ELF-1 (cell line): Measurements from ENCODE around the gene FLYWCH2.
A peak's percentile ranks its signal among the peaks of the same experiment; 100 is the strongest.

ENCODE experiments used
- DNase-seq: peaks from one replicate; pipeline ENCODE4 v3.0.0-alpha.2; 2016; ENCODE audit warnings: low read depth, low spot score

Gene FLYWCH2

DNA sequence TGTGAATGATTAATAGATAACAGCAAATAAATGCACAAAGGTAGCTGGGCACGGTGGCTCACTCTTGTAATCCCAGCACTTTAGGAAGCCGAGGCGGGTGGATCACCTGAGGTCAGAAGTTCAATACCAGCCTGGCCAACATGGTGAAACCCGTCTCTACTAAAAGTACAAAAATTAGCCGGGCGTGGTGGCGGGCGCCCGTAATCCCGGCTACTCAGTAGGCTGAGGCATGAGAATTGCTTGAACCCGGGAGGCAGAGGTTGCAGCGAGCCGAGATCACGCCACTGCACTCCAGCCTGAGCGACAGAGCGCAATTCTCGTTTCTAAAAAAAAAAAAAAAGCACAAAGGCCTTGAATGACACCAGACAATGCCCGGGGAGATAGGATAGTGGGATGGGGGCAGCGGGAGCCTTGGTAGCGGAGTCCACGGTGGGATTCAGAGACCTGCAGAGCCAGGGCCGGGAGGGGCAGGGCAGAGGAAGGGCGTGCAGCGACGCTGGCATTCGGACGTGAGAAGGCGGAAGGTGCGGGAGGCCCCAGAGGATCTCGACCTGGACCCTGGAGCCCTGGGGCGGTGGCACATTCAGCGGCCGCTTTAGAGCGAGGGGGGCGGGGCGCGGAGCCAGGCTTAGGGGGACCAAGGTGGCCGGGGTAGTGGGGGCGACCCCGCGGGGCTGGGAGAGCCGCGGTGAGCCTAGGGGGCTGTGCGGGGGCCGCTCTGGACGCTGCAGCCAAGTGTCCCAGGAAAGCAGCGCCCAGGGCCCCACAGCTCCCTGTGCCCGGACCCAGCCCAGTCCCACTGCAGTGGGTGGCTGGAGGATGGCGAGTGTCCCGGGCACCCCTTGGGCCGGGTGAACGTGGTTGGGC lies 999 bp upstream of the FLYWCH2 start:
- peak; percentile 50 for DNase-seq

DNA sequence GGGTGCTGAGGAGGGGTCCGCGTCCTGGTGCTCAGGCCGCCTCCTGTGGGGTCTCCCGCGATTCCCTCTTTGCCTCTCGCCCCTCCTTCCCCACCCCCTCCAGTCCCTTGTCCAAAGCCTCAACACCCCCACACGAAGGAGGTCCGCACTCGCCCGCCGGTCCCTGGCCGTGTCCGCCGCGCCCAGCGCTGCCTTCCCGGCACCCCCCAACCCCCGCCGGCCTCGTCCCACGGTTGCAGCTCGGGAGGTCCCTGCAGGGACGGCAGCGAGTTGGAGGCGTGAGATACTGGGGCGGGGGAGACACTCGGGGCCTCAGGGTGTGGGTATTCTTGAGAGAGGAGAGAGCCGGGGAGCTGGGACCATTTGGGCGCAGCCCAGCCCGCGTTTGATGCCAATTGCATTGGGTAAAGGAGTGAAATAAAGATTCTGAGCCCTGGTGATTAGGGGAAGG lies 468 bp downstream of the FLYWCH2 start:
- no peak for DNase-seq

DNA sequence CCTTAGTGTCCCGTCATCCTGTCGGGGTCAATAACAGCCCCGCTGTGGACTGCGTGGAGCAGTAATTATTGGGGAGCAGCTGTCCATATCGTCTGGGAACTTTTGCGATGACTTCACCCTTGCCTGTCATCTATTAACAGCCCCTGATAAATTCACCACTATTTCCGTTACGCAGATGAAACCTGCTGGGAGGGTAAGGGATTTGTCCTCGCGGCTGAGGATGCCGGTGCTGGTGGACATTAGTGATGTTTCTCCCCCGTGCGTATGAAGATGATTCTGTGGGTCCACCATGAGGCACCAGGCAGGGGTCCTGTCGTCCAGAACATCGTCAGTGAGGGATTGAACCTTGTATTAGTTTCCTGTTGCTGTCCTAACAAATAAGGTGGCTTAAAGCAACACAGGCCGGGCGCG lies 1.0 kb downstream of the FLYWCH2 start:
- DNase-seq: no peak

DNA sequence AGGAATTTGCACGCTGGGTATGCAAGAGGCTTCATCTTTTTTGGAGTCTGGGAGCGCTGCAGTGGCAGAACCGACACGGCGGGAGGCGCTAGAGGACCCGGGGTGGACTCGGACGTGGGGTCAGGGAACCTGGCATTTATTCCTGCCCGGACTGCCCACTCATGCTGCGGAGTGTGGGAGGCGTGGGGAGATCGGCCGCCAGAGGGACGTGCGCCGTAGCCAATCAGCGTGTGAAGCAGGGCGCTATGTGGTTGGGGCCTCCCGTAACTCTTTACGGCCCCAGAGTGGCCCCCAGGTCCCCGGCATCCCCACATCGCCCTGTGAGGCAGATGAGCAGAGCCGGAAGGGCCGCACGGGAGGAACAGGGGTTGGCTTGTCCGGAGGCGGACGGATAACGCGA lies 11.2 kb downstream of the FLYWCH2 start:
- DNase-seq: no peak

DNA sequence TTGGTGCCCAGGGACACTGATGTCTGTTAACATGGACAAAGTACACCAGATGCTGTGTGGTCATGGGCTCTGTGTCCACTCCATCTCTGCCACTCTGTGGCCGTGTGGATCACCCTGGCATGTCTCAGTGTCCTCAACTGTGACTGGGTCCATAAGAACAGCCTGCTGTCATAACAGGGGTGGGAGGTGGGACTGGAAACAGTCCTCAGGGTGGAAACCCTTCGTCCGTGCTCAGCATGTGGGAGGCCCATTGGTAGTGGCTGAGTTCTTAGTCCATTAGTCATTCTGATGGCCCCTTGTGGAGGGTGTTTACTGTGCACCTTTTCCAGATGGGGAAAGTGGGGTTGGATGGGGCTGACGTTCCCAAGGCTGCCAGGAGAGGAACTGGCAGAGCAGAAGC lies 12.8 kb downstream of the FLYWCH2 start:
- no peak for DNase-seq

DNA sequence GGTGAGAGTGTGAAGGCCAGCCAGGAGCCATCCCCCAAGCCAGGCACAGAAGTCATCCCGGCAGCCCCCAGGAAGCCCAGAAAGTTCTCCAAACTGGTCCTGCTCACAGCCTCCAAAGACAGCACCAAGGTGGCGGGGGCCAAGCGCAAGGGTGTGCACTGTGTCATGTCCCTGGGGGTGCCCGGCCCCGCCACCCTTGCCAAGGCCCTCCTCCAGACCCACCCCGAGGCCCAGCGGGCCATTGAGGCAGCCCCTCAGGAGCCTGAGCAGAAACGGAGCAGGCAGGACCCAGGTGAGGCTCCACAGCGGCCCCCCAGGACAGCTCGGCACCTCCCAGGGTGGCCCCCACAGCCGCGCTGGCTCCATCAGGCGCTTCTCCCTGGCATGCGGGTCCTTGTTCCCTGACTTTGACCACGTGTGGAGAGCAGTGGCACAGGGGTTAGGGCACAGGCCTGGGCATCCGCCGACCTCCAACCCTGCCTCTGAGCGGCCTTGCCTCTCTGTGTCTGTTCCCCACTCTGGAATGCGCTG lies 13.5 kb downstream of the FLYWCH2 start:
- DNase-seq: no peak

DNA sequence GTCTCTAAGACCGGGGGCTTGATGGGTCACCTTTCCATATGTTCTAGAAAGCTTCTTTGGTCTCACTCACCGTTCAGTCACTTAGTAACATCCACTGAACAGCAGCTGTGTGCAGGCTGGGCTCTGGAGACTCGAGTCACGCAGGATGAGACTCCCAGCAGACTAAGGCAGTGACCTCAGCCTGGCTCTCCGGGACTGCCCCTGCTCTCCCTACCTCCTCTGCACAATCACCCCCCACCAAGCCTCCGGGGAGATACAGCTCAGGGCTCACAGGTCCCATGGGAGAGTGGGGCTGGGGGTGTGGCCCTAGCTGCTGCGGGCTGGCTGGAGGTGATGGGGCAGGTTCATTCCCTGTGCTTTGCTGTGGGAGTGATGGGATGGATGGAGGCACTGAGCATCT lies 14.1 kb downstream of the FLYWCH2 start:
- no peak for DNase-seq

DNA sequence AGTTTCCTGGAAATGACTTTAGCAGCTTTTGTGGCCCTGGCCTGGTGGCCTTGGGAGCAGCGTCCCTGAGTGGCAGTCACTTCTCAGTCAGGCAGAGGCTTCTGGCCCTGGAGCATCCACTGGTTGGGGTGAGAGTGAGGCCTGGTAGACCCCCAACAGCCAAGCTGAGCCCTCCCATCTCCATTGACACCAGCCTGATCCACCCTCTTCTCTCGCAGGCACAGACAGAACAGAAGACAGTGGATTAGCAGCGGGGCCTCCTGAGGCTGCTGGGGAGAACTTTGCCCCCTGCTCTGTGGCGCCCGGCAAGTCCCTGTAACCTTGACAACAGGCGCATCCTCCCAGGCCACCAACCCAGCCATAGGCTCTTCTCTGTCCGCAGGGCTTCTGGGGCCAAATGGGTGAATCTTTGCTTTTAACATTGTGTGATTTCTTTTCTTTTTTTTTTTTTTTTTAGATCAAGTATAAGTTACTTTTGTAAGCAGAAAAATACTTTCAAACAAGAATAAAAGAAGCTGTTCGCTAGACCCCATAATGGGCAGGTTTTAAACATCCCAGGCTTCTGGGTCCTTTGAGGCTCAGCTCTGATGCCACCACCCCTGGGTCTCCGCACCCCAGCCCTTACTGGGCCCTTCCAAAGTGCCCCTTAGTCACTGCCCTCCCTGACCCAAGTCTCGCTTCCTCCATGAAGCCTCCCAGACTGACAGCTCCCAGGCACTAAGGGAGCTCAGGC lies 16.0 kb downstream of the FLYWCH2 start:
- no peak for DNase-seq

DNA sequence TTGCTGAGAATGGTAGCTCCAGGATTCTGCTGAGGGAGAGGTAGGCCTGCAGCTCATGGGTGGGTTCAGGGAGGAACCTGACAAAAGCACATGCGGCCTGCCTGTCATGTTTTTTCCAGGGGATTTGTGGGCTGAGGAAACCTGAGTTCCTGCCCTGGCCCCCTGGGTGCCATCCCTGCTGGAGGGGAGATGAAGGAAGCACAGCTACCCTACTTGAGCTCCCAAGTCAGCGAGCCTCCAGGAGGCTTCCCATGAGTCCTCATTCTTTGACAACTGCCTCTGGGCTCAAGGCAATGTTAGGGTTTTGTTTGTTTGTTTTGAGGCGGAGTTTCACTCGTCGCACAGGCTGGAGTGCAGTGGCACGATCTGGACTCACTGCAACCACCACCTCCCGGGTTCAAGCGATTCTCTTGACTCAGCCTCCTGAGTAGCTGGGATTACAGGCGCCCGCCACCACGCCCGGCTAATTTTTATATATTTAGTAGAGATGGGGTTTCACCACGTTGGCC lies 16.6 kb downstream of the FLYWCH2 start:
- DNase-seq: no peak

DNA sequence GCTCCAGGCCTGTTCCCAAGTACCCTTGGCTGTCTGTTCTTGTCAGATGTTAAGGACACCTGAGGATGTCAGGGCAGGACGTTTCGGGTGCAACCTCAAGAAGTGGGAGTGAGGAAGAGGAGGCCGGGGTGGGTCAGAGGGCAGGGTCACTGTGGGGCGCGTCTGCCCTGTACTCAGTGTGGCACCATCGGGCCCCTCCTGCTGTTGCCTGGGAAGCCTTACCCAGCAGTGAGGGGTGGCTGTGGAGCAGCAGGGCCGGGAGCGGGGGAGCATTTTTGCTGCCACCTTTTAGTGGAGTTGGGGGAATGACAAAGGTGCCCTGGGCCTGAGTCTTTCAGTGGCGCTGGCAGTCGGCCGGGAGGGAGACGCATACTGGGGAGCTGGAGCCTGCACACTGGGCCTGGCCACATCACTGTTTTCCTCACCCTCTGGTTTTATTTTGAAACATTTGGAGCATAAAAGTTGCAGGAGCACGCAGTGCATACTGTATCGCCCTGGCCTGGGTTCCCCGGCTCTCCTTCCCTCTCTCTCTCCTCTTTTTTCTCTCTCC lies 17.6 kb downstream of the FLYWCH2 start:
- no peak for DNase-seq

DNA sequence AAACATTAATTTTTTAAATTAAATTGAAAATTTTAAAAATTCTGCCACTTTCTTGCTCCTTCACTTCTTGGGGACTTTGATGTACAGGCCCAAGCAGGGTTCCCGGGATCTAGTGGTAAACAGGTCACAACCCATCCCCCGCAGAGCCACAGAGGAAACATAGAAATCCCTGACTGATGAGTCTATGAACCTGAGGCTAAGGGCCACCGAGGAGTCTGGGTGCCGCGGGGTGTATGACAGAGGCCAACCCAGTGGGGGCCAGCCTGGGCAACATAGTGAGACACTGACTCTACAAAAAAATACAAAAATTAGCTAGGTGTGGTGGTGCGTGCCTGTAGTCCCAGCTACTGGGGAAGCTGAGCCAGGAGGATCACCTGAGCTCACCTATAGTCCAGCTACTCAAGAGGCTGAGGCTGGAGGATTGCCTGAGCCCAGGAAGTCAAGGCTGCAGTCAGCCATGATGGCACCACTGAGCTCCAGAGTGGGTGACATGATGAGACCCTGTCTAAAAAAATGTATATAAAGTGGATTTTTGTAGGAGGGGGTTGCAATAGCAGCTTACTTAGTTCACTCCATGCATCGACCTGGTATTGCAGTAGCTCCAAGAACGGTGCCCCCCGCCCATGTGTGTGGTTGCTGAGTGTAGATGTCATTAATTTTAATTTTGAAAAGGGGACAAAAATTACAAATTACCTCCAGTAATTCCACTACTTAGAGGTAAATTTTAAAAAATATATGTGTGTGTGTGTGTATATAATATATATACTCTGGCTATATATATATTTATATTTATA lies 19.5 kb downstream of the FLYWCH2 start:
- DNase-seq: no peak

DNA sequence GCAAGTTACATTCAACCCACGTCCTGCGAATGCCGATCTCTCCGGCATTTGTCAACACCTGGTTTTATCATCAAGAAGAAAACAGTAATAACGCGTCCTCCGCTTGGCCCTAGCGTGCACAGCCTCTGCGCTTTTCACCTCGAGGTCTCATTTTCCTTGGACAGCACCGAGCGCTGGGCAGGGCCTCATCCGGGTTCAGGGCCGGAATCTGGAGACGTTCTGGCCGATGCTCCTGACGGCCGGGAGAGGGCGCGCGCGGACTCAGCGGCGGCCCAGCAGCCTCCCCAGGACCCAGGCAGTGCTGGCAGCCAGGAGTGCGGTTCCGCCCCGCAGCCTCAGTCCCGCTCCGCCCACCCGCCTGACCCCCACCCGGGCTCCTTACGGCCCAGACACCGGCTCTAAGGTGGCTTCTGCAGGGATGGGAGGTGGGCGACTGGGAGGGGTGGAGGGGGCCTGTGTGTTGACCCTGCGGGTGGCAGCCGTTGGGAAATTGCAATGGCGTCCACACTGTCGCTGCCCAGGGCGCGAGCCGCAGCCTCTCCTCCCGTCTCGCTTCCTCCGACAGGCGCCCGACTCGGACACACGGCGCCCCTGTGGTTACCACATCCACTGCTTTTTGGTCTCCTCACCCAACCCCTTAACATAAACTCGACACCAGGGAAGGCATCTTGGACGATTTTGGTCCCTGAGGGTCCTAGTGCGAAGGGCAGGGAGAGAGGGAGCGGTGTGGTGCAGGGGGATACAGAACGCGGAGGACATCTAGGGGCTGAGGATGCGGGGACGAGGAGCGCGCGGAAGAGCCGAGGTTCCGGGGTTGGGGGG lies 21.3 kb downstream of the FLYWCH2 start:
- peak; percentile 97 for DNase-seq

DNA sequence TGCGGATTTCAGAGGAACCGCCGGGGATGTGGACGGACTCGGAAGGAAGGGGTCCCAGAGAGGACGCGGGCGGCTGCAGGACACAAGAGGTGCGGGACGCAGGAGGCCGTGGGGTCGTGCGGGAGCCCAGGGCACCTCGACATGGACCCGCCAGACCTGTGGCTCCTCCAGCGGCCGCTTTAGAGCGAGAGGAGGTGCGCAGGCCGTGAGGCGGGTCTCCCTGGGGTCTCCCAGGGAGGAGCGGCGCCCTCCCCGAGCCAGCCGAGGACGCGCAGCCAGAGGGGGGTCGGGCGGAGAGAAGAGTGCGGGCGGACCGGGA lies 21.9 kb downstream of the FLYWCH2 start:
- DNase-seq: no peak

DNA sequence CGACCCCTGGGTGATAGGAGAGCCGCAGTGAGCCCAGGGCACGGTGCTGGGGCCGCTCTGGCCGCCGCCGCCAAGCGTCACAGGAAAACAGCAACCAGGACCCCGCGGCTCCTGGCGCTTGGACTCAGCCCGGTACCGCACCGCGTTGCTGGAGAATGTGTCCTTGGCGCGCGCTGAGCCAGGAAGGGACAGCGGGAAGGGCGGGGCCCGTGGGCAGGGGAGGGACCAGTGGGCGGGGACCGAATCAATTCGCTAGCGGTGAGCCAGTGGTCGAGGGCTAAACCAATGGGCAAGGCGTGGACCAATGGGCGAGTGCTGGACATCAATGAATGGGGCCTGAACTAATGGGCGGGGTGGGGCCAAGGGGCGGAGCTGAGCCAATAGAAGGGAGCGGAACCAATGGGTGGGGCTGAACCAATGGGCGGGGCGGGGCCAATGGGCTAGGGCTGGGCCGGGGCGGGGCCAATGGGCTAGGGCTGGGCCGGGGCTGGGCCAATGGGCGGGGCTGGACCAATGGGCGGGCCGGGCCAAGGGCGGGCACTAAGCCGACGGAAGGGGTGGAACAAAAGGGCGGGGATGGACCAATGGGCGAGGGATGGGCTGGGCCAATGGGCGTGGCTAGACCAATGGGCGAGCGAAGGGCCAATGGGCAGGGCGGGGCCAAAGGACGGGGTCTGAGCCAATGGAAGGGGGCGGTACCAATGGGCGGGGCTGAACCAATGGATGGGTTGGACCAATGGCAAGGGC lies 22.4 kb downstream of the FLYWCH2 start:
- DNase-seq: peak; percentile 97

DNA sequence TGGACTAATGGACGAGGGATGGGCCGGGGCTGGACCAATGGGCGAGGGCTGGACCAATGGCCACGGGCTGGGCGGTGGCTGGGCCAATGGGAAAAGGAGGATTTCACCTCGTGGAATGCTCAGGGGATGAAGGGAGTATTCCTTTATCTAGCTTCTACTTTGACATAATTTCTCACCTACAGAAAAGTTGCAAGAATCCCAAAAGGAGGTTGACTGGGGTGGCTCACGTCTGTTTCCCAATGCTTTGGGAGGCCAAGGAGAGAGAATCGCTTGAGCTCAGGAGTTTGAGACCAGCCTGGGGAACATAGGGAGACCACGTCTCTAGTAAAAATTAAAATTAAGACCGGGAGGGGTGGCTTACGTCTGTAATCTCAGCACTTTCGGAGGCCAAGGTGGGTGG lies 23.0 kb downstream of the FLYWCH2 start:
- no peak for DNase-seq

DNA sequence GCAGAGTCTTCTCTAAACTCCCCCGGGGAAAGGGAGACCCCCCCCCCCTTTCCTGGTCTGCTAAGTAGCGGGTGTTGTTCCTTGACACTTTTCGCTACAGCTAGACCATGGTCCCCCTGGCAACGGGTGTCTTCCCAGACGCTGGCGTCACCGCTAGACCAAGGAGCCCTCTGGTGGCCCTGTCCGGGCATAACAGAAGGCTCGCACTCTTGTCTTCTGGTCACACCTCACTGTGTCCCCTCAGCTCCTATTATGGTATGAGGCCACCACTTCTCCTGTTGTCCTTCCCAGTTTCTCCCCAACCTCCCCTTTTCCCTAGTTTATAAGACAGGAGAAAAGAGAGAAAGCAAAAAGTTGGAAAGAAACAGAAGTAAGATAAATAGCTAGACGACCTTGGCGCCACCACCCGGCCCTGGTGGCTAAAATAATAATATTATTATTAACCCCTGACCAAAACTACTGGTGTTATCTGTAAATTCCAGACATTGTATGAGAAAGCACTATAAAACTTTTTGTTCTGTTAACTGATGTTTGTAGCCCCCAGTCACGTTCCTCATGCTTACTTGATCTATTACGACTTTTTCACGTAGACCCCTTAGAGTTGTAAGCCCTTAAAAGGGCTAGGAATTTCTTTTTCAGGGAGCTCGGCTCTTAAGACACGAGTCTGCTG lies 24.2 kb downstream of the FLYWCH2 start:
- peak; percentile 81 for DNase-seq

DNA sequence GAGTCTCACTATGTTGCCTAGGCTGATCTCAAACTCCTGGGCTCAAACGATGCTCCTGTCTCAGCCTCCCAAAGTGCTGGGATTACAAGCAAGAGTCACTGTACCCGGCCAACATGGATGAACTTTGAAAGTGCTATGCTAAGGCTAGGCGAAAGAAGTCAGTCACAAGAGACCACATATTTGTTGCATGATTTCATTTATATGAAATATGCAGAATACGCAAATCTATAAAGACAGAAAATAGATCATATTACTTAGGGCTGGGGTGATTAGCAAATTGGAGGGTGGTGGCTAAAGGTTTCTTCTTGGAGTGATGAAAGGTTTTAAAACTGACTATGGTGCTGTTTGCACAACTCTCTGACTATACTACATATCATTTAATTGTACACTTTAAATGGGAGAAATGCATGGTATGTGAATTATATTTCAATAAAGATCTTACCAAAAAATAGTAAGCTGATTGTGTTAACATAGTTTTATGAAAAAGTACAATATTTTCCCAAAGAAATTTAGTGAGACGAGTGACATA lies 27.5 kb downstream of the FLYWCH2 start:
- no peak for DNase-seq

DNA sequence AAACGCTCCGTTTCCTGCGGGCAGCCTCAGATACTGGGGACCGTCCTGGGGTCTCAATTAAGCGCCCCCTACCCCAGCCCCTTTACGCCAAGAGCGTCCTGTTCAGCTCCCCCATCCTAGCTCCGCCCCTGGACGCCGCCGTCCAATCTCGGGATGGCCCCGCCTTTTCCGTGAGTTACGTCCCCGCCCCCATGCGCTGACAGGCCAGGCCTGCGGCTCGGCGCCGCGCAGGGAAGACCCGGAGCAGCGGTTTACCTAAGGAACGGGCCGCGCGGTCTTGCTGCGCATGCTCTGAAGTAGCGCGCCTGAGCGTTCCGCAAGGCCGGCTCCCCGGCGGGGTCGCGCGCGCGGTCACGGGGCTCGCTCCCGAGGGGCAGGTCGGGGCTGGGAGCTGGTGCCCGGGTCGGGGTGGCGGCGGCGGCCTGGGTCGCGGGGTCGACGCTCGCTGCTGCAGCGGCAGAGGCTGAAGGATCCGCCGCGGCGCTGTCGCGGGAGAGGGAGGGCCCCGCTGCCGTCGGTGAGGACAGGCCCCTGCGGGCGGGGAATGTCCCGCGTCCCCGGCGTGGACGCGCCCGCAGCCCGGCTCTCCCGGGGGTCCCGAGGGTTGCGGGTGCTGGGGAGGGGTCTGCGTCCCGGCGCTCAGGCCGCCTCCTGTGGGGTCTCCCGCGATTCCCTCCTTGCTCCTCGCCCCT lies 28.8 kb downstream of the FLYWCH2 start, which contains the start of gene FLYWCH1:
TSS of gene FLYWCH1 (plus strand) at position 294 of the 692 bp plus-strand sequence. CDS start 17,755 bp downstream, outside the sequence.
- DNase-seq: peak; percentile 98
